ENCODE results near the gene BCAT1.
A peak's percentile ranks its signal among the peaks of the same experiment; 100 is the strongest.

Gene BCAT1

DNA sequence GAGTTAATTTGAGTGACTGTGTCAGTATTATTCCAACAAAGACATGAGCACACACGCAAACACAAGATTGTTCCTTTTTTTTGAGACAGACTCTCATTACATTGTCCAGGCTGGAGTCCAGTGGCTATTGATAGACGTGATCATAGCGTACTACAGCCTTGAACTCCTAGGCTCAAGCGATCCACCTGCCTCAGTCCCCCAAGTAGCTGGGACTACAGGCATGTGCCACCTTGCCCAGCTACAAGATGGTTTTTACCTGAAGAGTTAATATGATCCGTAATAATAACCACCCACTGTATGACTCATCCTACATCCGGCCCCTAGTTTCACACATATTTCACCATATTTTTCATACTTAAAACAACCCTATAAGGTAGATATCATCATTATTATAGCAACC lies 26.8 kb downstream of the BCAT1 start:
- ATAC-seq (ENCODE audit: low read depth) = peak; percentile 23; the same call in 2 of the 3 replicates
- TF ChIP-seq, protein P1, sequence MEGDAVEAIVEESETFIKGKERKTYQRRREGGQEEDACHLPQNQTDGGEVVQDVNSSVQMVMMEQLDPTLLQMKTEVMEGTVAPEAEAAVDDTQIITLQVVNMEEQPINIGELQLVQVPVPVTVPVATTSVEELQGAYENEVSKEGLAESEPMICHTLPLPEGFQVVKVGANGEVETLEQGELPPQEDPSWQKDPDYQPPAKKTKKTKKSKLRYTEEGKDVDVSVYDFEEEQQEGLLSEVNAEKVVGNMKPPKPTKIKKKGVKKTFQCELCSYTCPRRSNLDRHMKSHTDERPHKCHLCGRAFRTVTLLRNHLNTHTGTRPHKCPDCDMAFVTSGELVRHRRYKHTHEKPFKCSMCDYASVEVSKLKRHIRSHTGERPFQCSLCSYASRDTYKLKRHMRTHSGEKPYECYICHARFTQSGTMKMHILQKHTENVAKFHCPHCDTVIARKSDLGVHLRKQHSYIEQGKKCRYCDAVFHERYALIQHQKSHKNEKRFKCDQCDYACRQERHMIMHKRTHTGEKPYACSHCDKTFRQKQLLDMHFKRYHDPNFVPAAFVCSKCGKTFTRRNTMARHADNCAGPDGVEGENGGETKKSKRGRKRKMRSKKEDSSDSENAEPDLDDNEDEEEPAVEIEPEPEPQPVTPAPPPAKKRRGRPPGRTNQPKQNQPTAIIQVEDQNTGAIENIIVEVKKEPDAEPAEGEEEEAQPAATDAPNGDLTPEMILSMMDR (IDR thresholded peaks at IDR 0.05; ENCODE audit: poor library complexity, severe bottlenecking) = no peak
- Histone ChIP-seq H3K9me3 (ENCODE audit: severe bottlenecking) (no peaks in the 10 kb centered on the region), H3K4me3 (ENCODE audit: severe bottlenecking) (no peak overlapping the region), H3K27me3 (ENCODE audit: insufficient read depth, poor library complexity, severe bottlenecking) (no peaks in the 10 kb centered on the region), H3K4me1 (ENCODE audit: insufficient read depth, poor library complexity, severe bottlenecking) (peaks cover 13% of the 10 kb centered on the region), H3K36me3 (ENCODE audit: low read depth) (no peaks in the 10 kb centered on the region), H3K27ac (ENCODE audit: poor library complexity, severe bottlenecking) (no peak overlapping the region)
- no peak for DNase-seq (ENCODE audit: low spot score)

DNA sequence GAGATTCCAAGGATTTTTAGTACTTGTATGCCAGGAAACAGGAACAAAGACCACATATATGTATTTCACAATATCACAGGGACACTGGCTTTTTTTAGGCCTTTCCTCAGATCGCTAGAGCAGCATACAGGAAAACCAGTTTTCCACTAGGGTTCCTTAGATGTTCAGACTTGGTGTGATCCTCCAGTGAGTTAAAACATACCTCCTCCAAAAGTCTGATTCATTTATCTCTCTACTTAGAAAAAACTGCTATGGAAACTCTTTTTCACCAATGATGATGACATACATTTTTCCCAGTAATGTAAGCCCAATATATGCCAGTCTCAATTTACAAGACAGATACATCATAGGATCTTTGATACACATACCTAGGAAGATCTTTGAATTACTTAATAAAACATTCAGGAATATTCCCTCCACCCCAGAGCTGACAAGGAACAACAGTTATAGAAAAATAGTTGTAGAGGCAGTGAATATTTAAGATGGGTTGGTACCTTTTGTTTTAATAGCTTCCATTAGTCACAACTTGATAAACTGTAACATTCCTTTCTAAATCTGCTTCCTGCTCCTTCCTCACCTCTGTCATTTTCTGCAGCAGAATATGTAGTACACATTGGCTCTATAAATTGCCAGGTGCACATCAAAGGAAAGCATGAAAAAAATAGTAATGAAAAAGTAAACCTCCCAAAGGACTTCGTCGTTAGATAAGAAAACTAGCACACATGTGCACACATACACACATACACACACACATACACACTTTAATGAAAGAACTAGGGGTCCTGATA lies 27.5 kb downstream of the BCAT1 start:
- 0 out of 3 replicates have a peak, but pooled peaks have one; percentile 36 for ATAC-seq (ENCODE audit: low read depth)
- no peak for DNase-seq (ENCODE audit: low spot score)
- TF ChIP-seq, protein P1 (IDR thresholded peaks at IDR 0.05; ENCODE audit: poor library complexity, severe bottlenecking) = no peak
- Histone ChIP-seq H3K36me3 (ENCODE audit: low read depth) (no peaks in the 10 kb centered on the region), H3K4me1 (ENCODE audit: insufficient read depth, poor library complexity, severe bottlenecking) (peaks cover 13% of the 10 kb centered on the region), H3K27me3 (ENCODE audit: insufficient read depth, poor library complexity, severe bottlenecking) (no peaks in the 10 kb centered on the region), H3K4me3 (ENCODE audit: severe bottlenecking) (no peak overlapping the region), H3K27ac (ENCODE audit: poor library complexity, severe bottlenecking) (no peak overlapping the region), H3K9me3 (ENCODE audit: severe bottlenecking) (no peaks in the 10 kb centered on the region)

DNA sequence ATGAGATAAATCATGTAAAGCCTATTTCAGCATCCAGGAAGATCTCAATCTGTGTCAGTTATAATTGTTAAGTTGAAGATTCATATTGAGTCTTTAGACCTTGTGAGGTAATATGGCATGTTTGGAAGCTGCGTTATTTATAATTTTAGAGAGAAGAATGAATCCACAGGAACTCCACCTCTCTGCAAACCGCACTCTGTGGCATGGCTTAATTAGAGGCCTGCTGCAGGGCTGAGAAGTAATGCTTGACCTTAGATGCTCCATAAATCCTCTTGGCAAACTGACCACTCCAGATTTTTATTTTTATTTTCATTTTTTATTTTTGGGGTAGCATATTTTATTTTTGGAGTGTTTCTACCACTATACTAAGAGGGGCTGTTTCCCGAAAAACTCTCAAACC lies 28.8 kb downstream of the BCAT1 start:
- DNase-seq (ENCODE audit: low spot score) = no peak

DNA sequence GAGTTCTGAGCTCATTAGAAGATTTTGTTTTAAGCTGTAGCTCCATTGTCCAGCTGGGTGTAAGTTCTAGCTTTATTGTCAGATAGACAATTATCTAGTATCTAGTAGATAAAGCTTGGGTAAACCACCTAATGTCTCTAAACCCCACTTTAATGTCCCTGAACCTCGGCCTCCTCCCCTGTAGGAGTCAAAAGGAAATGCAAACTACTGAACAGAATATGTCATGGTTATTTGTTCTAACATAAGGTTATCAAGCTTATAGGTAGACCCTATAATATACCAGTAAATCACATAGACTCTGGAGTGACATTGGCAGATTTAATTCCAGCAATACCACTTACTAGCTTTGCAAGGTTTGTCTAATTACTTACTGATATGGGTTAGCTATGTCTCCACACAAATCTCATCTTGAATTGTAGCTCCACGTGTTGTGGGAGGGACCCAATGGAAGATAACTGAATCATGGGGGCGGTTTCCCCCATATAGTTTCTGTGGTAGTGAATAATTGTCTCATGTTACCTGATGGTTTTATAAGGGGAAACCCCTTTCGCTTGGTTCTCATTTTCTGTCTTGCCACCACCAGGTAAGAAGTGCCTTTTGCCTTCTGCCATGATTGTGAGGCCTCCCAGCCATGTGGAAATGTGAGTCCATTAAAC lies 29.4 kb downstream of the BCAT1 start:
- peaks cover 13% of the 10 kb centered on the region for H3K4me1 ChIP-seq (ENCODE audit: insufficient read depth, poor library complexity, severe bottlenecking)
- TF ChIP-seq, protein P1 (IDR thresholded peaks at IDR 0.05; ENCODE audit: poor library complexity, severe bottlenecking) = no peak
- no peaks in the 10 kb centered on the region for H3K36me3 ChIP-seq (ENCODE audit: low read depth)
- no peak overlapping the region for H3K4me3 ChIP-seq (ENCODE audit: severe bottlenecking)
- no peaks in the 10 kb centered on the region for H3K27me3 ChIP-seq (ENCODE audit: insufficient read depth, poor library complexity, severe bottlenecking)
- ATAC-seq (ENCODE audit: low read depth) (no peak), DNase-seq (ENCODE audit: low spot score) (no peak)
- no peaks in the 10 kb centered on the region for H3K9me3 ChIP-seq (ENCODE audit: severe bottlenecking)
- no peak overlapping the region for H3K27ac ChIP-seq (ENCODE audit: poor library complexity, severe bottlenecking)

More for the DNA sequence above, 28.8 kb downstream of the BCAT1 start:
- Histone ChIP-seq H3K27me3 (ENCODE audit: insufficient read depth, poor library complexity, severe bottlenecking) (no peaks in the 10 kb centered on the region), H3K4me3 (ENCODE audit: severe bottlenecking) (no peak overlapping the region), H3K4me1 (ENCODE audit: insufficient read depth, poor library complexity, severe bottlenecking) (peaks cover 13% of the 10 kb centered on the region), H3K27ac (ENCODE audit: poor library complexity, severe bottlenecking) (no peak overlapping the region), H3K36me3 (ENCODE audit: low read depth) (no peaks in the 10 kb centered on the region), H3K9me3 (ENCODE audit: severe bottlenecking) (no peaks in the 10 kb centered on the region)
- no peak for ATAC-seq (ENCODE audit: low read depth)
- TF ChIP-seq, protein P1 (IDR thresholded peaks at IDR 0.05; ENCODE audit: poor library complexity, severe bottlenecking) = no peak

Measured in RWPE2 (cell line).